SKM-1 (cell line): ENCODE results near the gene CORO1C.
"Not testable (repeated sequence)": the region's sequence is repeated elsewhere in the genome, so short reads cannot be mapped to it uniquely, and the experiment has no call there.

Experiments
- DNase-seq: peaks from one replicate; lab custom pipeline; 2025; ENCODE audit not compliant: unreplicated experiment; lab: John Stamatoyannopoulos, UW

CORO1C gene

GRCh38 chr12:108620236-108620879 lies 111.0 kb downstream of the CORO1C start:
- DNase-seq = no peak

GRCh38 chr12:108619369-108620160 lies 111.8 kb downstream of the CORO1C start:
- DNase-seq = no peak

- DNase-seq = not testable (repeated sequence)
Observed at GRCh38 chr12:108618953-108619274, 112.4 kb downstream of the CORO1C start.

GRCh38 chr12:108618079-108618952 lies 113.0 kb downstream of the CORO1C start:
- peak; percentile 25 for DNase-seq

- DNase-seq = no peak
Observed at GRCh38 chr12:108616941-108617858, 114.1 kb downstream of the CORO1C start.

- DNase-seq = no peak
Observed at GRCh38 chr12:108616359-108616758, 115.0 kb downstream of the CORO1C start.

- no peak for DNase-seq
Observed at GRCh38 chr12:108615918-108616317, 115.4 kb downstream of the CORO1C start.

- no peak for DNase-seq
Observed at GRCh38 chr12:108614639-108615038, 116.7 kb downstream of the CORO1C start.

- DNase-seq = no peak
Observed at GRCh38 chr12:108614041-108614440, 117.3 kb downstream of the CORO1C start.

GRCh38 chr12:108613548-108613947 lies 117.8 kb downstream of the CORO1C start:
- no peak for DNase-seq

- no peak for DNase-seq
Observed at GRCh38 chr12:108612788-108613282, 118.5 kb downstream of the CORO1C start.

GRCh38 chr12:108611884-108612415 lies 119.4 kb downstream of the CORO1C start:
- no peak for DNase-seq

GRCh38 chr12:108610856-108611605 lies 120.3 kb downstream of the CORO1C start:
- no peak for DNase-seq

- no peak for DNase-seq
Observed at GRCh38 chr12:108610336-108610815, 120.9 kb downstream of the CORO1C start.

- no peak for DNase-seq
Observed at GRCh38 chr12:108609537-108610335, 121.6 kb downstream of the CORO1C start.

GRCh38 chr12:108608616-108609015 lies 122.7 kb downstream of the CORO1C start:
- no peak for DNase-seq

GRCh38 chr12:108607981-108608600 lies 123.2 kb downstream of the CORO1C start:
- no peak for DNase-seq

GRCh38 chr12:108606492-108606891 lies 124.8 kb downstream of the CORO1C start:
- no peak for DNase-seq
